ENCODE measurements around the gene ACACA. TPM values are rescaled to one million over a fixed set of nuclear protein-coding genes. Genes with fewer than 3 reads are reported as not detected.

ACACA gene
- total and polyA plus RNA-seq, 12 donors: 5.6 to 28.0 (median 16.2) TPM

DNA sequence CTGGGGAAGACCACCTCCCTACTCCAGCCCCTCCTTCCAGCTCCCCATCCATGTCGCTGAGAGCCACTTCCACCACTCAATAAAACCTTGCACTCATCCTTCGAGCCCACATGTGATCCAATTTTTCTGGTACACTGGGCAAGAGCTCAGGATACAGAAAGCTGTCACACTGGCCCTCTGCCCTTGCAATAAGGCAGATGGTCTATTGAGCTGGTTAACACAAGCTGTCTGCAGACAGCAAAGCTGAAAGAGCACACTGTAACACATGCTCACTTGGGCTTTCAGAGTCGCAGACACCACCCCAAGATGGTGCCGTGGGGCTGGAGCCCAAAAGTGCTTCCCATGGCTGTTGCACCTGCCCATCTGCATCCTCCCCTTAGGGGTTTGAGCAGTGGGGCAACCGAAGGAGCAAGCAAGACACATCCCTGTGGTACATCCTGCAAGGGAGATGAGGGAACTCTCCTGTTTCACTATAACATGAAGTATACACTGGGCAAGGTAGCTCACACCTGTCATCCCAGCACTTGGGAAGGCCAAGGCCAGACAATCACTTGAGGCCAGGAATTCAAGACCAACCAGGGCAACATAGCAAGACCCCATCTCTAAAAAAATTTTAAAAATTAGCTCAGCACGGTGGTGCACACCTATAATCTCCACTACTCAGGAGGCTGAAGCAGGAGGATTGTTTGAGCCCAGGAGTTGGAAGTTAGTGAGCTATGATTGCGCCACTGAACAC is 83.6 kb downstream of the ACACA start:
- WGBS, 2 donors: 92 to 93% methylated on average over 7 of the region's 7 CpGs
- H3K27me3 ChIP-seq: no peaks in the 10 kb centered on the region
- no peaks in the 10 kb centered on the region for H3K4me1 ChIP-seq
- no peaks in the 10 kb centered on the region for H3K9me3 ChIP-seq
- TF ChIP-seq, protein P1, sequence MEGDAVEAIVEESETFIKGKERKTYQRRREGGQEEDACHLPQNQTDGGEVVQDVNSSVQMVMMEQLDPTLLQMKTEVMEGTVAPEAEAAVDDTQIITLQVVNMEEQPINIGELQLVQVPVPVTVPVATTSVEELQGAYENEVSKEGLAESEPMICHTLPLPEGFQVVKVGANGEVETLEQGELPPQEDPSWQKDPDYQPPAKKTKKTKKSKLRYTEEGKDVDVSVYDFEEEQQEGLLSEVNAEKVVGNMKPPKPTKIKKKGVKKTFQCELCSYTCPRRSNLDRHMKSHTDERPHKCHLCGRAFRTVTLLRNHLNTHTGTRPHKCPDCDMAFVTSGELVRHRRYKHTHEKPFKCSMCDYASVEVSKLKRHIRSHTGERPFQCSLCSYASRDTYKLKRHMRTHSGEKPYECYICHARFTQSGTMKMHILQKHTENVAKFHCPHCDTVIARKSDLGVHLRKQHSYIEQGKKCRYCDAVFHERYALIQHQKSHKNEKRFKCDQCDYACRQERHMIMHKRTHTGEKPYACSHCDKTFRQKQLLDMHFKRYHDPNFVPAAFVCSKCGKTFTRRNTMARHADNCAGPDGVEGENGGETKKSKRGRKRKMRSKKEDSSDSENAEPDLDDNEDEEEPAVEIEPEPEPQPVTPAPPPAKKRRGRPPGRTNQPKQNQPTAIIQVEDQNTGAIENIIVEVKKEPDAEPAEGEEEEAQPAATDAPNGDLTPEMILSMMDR (IDR thresholded peaks at IDR 0.05): no peak
- intact Hi-C loops (cut with DNase I): no loop called here
- no peak overlapping the region for H3K27ac ChIP-seq
- ATAC-seq (no peak), DNase-seq (no peak)
- no peak overlapping the region for H3K4me3 ChIP-seq
- peaks cover 0 to 19% (median 2%) of the 10 kb centered on the region in 9 donors for H3K36me3 ChIP-seq

DNA sequence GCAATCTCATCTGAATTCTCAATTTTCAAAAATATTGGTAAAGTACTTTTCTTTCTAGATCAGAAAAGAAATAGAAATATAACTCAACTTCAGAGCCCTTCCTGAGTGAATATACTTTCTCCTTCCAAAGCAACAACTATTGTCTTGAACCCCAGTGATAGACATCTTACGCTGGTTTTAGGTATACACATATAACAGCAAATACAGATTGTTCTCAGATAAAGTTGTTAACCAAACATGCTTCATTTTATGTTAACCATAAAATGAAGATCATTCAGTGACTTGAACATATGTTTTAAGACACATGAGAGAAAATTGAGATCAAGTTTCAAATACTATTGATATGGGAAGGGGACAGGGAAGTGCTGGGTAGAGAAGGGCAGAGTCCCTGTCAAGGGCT is 84.5 kb downstream of the ACACA start:
- ATAC-seq: no peak
- Histone ChIP-seq H3K4me3 (no peak overlapping the region), H3K36me3 (peaks cover 0 to 22% (median 0%) of the 10 kb centered on the region in 9 donors), H3K27ac (no peak overlapping the region), H3K9me3 (no peaks in the 10 kb centered on the region), H3K27me3 (no peaks in the 10 kb centered on the region), H3K4me1 (no peaks in the 10 kb centered on the region)
- TF ChIP-seq, protein P1 (IDR thresholded peaks at IDR 0.05): no peak
- no peak for DNase-seq
- intact Hi-C loops (cut with DNase I): no loop called here
- WGBS, 2 donors: 98% methylated on average over 1 of the region's 1 CpG

GRCh38 chr17:37318931-37319594 is 87.6 kb downstream of the ACACA start:
- intact Hi-C loops (cut with DNase I): no loop called here

GRCh38 chr17:37317867-37318266 is 88.8 kb downstream of the ACACA start:
- Histone ChIP-seq H3K36me3 (peaks cover 0 to 17% (median 0%) of the 10 kb centered on the region in 9 donors), H3K4me1 (no peaks in the 10 kb centered on the region), H3K27me3 (no peaks in the 10 kb centered on the region), H3K27ac (no peak overlapping the region), H3K9me3 (no peaks in the 10 kb centered on the region), H3K4me3 (no peak overlapping the region)
- TF ChIP-seq, protein P1 (IDR thresholded peaks at IDR 0.05): no peak
- no peak for DNase-seq
- no peak for ATAC-seq
- intact Hi-C loops (cut with DNase I): no loop called here

More at GRCh38 chr17:37318931-37319594, 87.6 kb downstream of the ACACA start:
- H3K27me3 ChIP-seq: no peaks in the 10 kb centered on the region
- H3K36me3 ChIP-seq: peaks cover 0 to 17% (median 0%) of the 10 kb centered on the region in 9 donors
- no peak for ATAC-seq
- no peak overlapping the region for H3K4me3 ChIP-seq
- TF ChIP-seq, protein P1 (IDR thresholded peaks at IDR 0.05): no peak
- H3K4me1 ChIP-seq: no peaks in the 10 kb centered on the region
- WGBS, 2 donors: 83 to 86% methylated on average over 3 of the region's 3 CpGs
- no peaks in the 10 kb centered on the region for H3K9me3 ChIP-seq
- H3K27ac ChIP-seq: no peak overlapping the region
- DNase-seq: no peak

All from heart right ventricle (tissue), 16 donors.